OCI-LY1 (cell line): ENCODE results near the gene PRKG2.

ENCODE experiments used
- EZH2 ChIP-seq: fragments of 200-600 bp; sonication (generic), shearing (Covaris generic); IDR thresholded peaks from 2 replicates; pipeline ENCODE4 v1.8.0; 2017; ENCODE audit warnings: borderline replicate concordance, mixed run types, mild to moderate bottlenecking, antibody characterized with exemption, low read length, moderate library complexity, mixed read lengths
- TF ChIP-seq, protein P1 (sequence below): fragments of 200-600 bp; sonication (generic), shearing (Covaris generic); IDR thresholded peaks from 2 replicates; pipeline ENCODE4 v1.5.1; 2017; ENCODE audit warnings: mild to moderate bottlenecking, antibody characterized with exemption, low read length, moderate library complexity, mixed read lengths

DNA sequence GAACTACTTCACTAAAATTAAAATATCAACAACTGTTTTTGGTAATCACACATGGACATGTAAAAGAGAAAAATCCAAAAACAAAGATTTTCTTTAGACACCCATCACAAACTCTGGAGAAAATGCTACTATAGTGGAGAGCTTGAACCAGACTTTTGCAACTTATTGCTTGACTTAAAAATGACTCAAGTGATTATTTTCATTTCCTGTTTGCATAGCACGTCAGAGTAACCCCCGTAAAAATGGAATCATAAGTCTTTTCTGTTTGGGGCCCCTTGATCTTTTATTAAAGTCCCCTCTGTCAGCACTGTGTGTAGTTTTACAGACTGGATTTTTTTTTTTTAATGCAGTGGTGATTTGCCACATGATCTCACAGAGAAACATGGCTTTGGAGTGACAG lies 79.5 kb downstream of the PRKG2 start:
- TF ChIP-seq, protein P1, sequence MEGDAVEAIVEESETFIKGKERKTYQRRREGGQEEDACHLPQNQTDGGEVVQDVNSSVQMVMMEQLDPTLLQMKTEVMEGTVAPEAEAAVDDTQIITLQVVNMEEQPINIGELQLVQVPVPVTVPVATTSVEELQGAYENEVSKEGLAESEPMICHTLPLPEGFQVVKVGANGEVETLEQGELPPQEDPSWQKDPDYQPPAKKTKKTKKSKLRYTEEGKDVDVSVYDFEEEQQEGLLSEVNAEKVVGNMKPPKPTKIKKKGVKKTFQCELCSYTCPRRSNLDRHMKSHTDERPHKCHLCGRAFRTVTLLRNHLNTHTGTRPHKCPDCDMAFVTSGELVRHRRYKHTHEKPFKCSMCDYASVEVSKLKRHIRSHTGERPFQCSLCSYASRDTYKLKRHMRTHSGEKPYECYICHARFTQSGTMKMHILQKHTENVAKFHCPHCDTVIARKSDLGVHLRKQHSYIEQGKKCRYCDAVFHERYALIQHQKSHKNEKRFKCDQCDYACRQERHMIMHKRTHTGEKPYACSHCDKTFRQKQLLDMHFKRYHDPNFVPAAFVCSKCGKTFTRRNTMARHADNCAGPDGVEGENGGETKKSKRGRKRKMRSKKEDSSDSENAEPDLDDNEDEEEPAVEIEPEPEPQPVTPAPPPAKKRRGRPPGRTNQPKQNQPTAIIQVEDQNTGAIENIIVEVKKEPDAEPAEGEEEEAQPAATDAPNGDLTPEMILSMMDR, result no peak
- no peak for TF ChIP-seq EZH2
